CD8-positive, alpha-beta memory T cell (primary cell): Measurements from ENCODE around the gene TMIGD3. TPM values are rescaled to one million over a fixed set of nuclear protein-coding genes. Genes with fewer than 3 reads are reported as not detected.
A peak's percentile ranks its signal among the peaks of the same experiment; 100 is the strongest.

ENCODE experiments used
- CTCF ChIA-PET: fragments of 350-600 bp; sonication (Branson Sonifier 250); formaldehyde crosslinking; loops from one replicate; lab custom pipeline; 2021; ENCODE audit warnings: antibody characterized with exemption; lab: Charles Lee
- POLR2A ChIA-PET: fragments of 350-600 bp; sonication (Branson Sonifier 250); formaldehyde crosslinking; loops from one replicate; lab custom pipeline; 2021; ENCODE audit warnings: antibody characterized with exemption; lab: Charles Lee
- DNase-seq, 5 donors: peaks; one replicate each; pipeline versions ENCODE4 v3.0.0 to v3.0.0-alpha.2; 2020 to 2022; ENCODE audit warnings: mixed read lengths in 1 of 5
- H3K27ac ChIP-seq: one replicate; pipeline ENCODE4 v1.7.0; 2013; ENCODE audit warnings: low read depth, mild to moderate bottlenecking, low read length, moderate library complexity
- H3K27me3 ChIP-seq: 2 replicates; pipeline ENCODE4 v1.7.0; 2013; ENCODE audit warnings: low read length, mild to moderate bottlenecking; ENCODE audit not compliant: insufficient read depth, poor library complexity, severe bottlenecking
- H3K36me3 ChIP-seq: 2 replicates; pipeline ENCODE4 v1.7.0; 2013; ENCODE audit warnings: mild to moderate bottlenecking, low read length, moderate library complexity; ENCODE audit not compliant: insufficient read depth
- H3K4me1 ChIP-seq: 2 replicates; pipeline ENCODE4 v1.7.0; 2013; ENCODE audit warnings: mild to moderate bottlenecking, low read length, moderate library complexity; ENCODE audit not compliant: insufficient read depth
- H3K4me3 ChIP-seq: 2 replicates; pipeline ENCODE4 v1.7.0; 2013; ENCODE audit warnings: mild to moderate bottlenecking, low read length
- H3K9me3 ChIP-seq: 2 replicates; pipeline ENCODE4 v1.7.0; 2013; ENCODE audit warnings: mild to moderate bottlenecking, low read length
- H3K27ac Mint-ChIP-seq, 8 donors: one replicate each; pipeline ENCODE4 v1.8.0; 2020 to 2021; ENCODE audit warnings: mixed read lengths in 8 of 8, mild to moderate bottlenecking in 6 of 8, inconsistent platforms in 3 of 8, moderate library complexity in 3 of 8
- H3K27me3 Mint-ChIP-seq, 2 donors: one replicate each; pipeline ENCODE4 v1.8.0; 2020 to 2021; ENCODE audit warnings: mixed read lengths in 2 of 2, mild to moderate bottlenecking in 1 of 2, moderate library complexity in 1 of 2
- H3K36me3 Mint-ChIP-seq, 3 donors: one replicate each; pipeline ENCODE4 v1.8.0; 2020 to 2021; ENCODE audit warnings: mixed read lengths in 3 of 3, inconsistent platforms in 1 of 3, mild to moderate bottlenecking in 1 of 3
- H3K4me1 Mint-ChIP-seq, 3 donors: one replicate each; pipeline ENCODE4 v1.8.0; 2020 to 2021; ENCODE audit warnings: mixed read lengths in 3 of 3, inconsistent platforms in 1 of 3, mild to moderate bottlenecking in 1 of 3
- H3K4me3 Mint-ChIP-seq, 7 donors: one replicate each; pipeline ENCODE4 v1.8.0; 2020 to 2021; ENCODE audit warnings: mixed read lengths in 7 of 7, mild to moderate bottlenecking in 6 of 7, moderate library complexity in 4 of 7, inconsistent platforms in 2 of 7
- H3K9me3 Mint-ChIP-seq, 5 donors: one replicate each; pipeline ENCODE4 v1.8.0; 2020 to 2022; ENCODE audit warnings: mixed read lengths in 5 of 5, mild to moderate bottlenecking in 3 of 5, moderate library complexity in 2 of 5, inconsistent platforms in 1 of 5
- polyA plus RNA-seq: library from polyadenylated mRNA; unstranded; fragments of 300-500 nt; fragmentation: Illumina TruSeq; gene quantifications from one replicate; pipeline ENCODE4 v1.2.3, GENCODE V29; 2021
- total RNA-seq, 2 experiments: library from RNA; stranded (reverse); gene quantifications; one replicate each; pipeline ENCODE4 v1.2.3, GENCODE V29; 2021

Gene TMIGD3
- total and polyA plus RNA-seq, 3 experiments from 2014 or later, result 0.26 TPM; not detected in 2

DNA sequence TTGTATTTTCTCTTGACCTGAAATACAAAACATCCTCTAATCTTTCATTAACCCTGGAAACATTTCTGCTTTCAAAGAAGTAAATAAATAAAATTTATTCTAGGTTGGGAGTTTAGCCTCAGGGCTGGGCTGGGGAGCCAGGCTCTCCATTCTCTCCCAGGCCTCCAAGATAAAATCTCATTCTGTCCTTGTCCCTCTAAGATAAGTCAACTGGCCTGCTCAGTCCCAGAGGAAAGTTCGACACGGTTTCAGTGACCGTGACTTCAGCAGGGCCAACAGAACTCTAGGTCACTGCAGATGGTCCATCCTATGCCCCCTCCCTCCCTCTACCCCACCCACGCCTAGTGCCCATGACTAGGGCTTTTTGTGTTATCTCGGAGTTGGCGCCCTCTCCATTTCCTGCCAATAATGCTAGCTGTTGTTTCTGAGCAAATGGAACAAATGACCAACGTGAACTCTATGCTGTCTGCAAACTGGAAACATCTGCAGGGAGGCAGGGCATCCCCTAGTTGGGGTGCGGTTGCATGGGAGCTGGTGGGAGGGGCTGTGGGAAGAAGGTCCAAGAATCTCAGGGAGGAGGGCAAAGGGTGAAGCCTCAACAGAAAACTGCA is 10.1 kb upstream of the TMIGD3 start:
- Mint-ChIP-seq H3K27me3 (no peaks in the 10 kb centered on the region), H3K4me1 (peaks cover 27 to 44% (median 34%) of the 10 kb centered on the region in 3 donors), H3K36me3 (no peaks in the 10 kb centered on the region), H3K9me3 (no peaks in the 10 kb centered on the region), H3K27ac (peak overlapping the region in 1 of 8 donors; percentile 86), H3K4me3 (peak overlapping the region in 1 of 7 donors; percentile 20)
- Histone ChIP-seq H3K9me3 (no peaks in the 10 kb centered on the region), H3K27me3 (no peaks in the 10 kb centered on the region), H3K27ac (no peak overlapping the region), H3K4me3 (no peak overlapping the region), H3K36me3 (no peaks in the 10 kb centered on the region), H3K4me1 (peaks cover 71% of the 10 kb centered on the region)
- DNase-seq, result no peak
- ChIA-PET POLR2A (no interaction called here), CTCF (no interaction called here)

DNA sequence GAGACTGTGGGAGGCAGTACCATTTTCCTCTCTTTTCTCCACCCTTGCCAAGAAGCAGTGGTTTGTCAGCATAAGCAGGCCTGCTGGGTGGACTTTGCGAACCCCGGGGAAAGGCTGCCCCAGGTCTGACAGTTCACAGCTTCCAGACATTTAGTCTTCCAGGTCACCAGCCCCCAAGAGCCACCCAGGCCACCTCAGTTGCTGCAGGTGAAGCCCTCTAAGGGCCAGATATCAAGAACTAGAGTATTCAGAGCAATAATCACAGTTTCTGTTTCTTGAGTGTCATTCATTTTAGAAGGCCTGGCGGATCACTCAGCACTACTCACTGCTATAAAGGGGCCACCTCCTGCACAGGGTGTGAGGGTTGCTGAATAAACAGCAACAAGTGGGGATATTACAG is 9.5 kb upstream of the TMIGD3 start:
- Mint-ChIP-seq H3K4me3 (no peak overlapping the region), H3K27ac (no peak overlapping the region), H3K36me3 (no peaks in the 10 kb centered on the region), H3K4me1 (peaks cover 28 to 44% (median 39%) of the 10 kb centered on the region in 3 donors), H3K9me3 (no peaks in the 10 kb centered on the region), H3K27me3 (no peaks in the 10 kb centered on the region)
- POLR2A ChIA-PET, result no interaction called here
- no peak overlapping the region for H3K27ac ChIP-seq
- H3K27me3 ChIP-seq, result no peaks in the 10 kb centered on the region
- H3K4me1 ChIP-seq, result peaks cover 70% of the 10 kb centered on the region
- no peaks in the 10 kb centered on the region for H3K36me3 ChIP-seq
- no peak overlapping the region for H3K4me3 ChIP-seq
- H3K9me3 ChIP-seq, result no peaks in the 10 kb centered on the region
- CTCF ChIA-PET, result interaction anchor here (1.9 kb wide), 1 partner anchor 234 kb away, joined by 4 read pairs; no protein-coding TSS in a partner anchor
- DNase-seq, result no peak

DNA sequence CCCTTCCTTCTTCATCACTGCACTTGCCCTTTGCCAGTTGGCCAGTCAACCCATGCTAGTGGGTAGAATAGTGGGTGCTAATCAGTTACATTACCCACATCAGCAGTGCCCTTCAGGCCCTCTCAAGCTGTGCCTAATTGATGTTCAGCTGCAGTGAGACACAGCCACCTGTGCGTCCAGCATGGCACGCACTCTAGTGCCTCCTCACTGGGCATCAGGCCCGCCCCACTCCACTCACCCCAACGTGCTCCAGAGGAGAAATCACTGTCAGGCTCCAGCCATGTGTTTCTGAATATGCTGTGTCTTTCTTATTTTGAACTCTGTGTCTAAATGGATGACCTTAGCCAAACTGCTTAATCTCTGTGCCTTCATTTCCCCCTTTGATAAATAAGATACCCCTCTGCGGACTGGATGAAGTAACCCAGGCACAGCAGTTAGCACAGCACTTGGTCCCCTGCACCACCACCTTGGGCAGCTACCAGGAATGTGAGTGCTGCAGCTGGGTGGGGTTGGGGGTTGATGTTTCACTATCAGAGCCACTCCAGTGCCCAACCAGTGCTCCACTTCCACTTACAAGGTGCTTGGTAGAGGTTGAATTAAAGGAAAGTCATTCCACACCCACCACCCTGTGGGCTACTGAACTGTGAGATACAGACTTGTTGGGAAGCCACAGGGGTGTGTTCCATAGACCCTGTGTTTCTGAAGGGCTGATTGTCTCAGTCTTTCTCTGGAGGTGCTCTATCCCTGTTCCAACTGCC is 8.9 kb upstream of the TMIGD3 start:
- H3K4me1 ChIP-seq, result peaks cover 70% of the 10 kb centered on the region
- H3K27ac ChIP-seq, result no peak overlapping the region
- no peak overlapping the region for H3K4me3 ChIP-seq
- DNase-seq, result no peak
- no peaks in the 10 kb centered on the region for H3K36me3 ChIP-seq
- Mint-ChIP-seq H3K27ac (peak overlapping the region in 5 of 8 donors; percentile 29 to 89 (median 52)), H3K27me3 (no peaks in the 10 kb centered on the region), H3K36me3 (no peaks in the 10 kb centered on the region), H3K9me3 (no peaks in the 10 kb centered on the region), H3K4me1 (peaks cover 28 to 44% (median 38%) of the 10 kb centered on the region in 3 donors), H3K4me3 (peak overlapping the region in 4 of 7 donors; percentile 26 to 39 (median 30))
- POLR2A ChIA-PET, result no interaction called here
- H3K27me3 ChIP-seq, result no peaks in the 10 kb centered on the region
- H3K9me3 ChIP-seq, result no peaks in the 10 kb centered on the region
- CTCF ChIA-PET, result interaction anchor here (0.7 to 1.9 kb wide), 4 partner anchors 10 to 235 kb away, joined by 3 to 6 read pairs (median 4); no protein-coding TSS in a partner anchor

DNA sequence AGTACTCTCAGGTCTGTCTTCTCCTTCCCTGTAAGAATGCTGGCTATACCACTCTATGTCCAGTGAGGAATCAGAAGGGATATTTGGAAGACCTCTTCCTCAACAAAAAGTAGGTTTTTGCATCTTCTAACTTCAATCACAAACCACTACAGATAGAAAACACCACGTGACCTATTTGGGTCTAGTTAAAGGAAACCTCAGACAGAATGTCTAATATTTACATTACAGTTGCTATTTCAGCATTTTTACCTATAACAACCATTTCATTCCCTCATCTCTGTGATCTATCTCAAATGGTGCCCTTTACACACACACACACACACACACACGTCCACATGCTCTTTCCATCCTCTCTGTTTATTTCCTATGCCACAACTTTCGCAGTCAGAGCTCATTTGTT is 7.9 kb upstream of the TMIGD3 start:
- POLR2A ChIA-PET, result no interaction called here
- peak in 1 of 5 donors; percentile 25 for DNase-seq
- Mint-ChIP-seq H3K4me3 (no peak overlapping the region), H3K4me1 (peaks cover 25 to 42% (median 35%) of the 10 kb centered on the region in 3 donors), H3K9me3 (no peaks in the 10 kb centered on the region), H3K27ac (no peak overlapping the region), H3K36me3 (no peaks in the 10 kb centered on the region), H3K27me3 (no peaks in the 10 kb centered on the region)
- H3K27ac ChIP-seq, result no peak overlapping the region
- no peaks in the 10 kb centered on the region for H3K27me3 ChIP-seq
- peaks cover 68% of the 10 kb centered on the region for H3K4me1 ChIP-seq
- no peaks in the 10 kb centered on the region for H3K9me3 ChIP-seq
- CTCF ChIA-PET, result interaction anchor here (0.7 to 1.9 kb wide), 4 partner anchors 11 to 236 kb away, joined by 3 to 6 read pairs (median 4); no protein-coding TSS in a partner anchor
- H3K4me3 ChIP-seq, result no peak overlapping the region
- no peaks in the 10 kb centered on the region for H3K36me3 ChIP-seq

GRCh38 chr1:111509997-111510375 is 6.6 kb upstream of the TMIGD3 start:
- H3K27me3 Mint-ChIP-seq, result no peaks in the 10 kb centered on the region
- Histone ChIP-seq H3K4me1 (peaks cover 74% of the 10 kb centered on the region), H3K36me3 (no peaks in the 10 kb centered on the region), H3K9me3 (no peaks in the 10 kb centered on the region), H3K4me3 (no peak overlapping the region), H3K27me3 (no peaks in the 10 kb centered on the region), H3K27ac (no peak overlapping the region)
- peak overlapping the region in 2 of 8 donors; percentile 55 to 74 for H3K27ac Mint-ChIP-seq
- no peak overlapping the region for H3K4me3 Mint-ChIP-seq
- H3K4me1 Mint-ChIP-seq, result peaks cover 33 to 46% (median 44%) of the 10 kb centered on the region in 3 donors
- CTCF ChIA-PET, result interaction anchor here (1.2 to 4.7 kb wide), 7 partner anchors 12 to 259 kb away, joined by 3 to 51 read pairs (median 22); partner anchors contain the start of genes ATP5PB, RAP1A and WDR77
- no peaks in the 10 kb centered on the region for H3K36me3 Mint-ChIP-seq
- POLR2A ChIA-PET, result interaction anchor here (1.7 kb wide), 1 partner anchor 245 kb away, joined by 4 read pairs; no protein-coding TSS in a partner anchor
- no peak for DNase-seq
- H3K9me3 Mint-ChIP-seq, result no peaks in the 10 kb centered on the region

GRCh38 chr1:111507411-111508201 is 4.2 kb upstream of the TMIGD3 start:
- H3K36me3 ChIP-seq, result no peaks in the 10 kb centered on the region
- peak overlapping the region; percentile 87 for H3K27ac ChIP-seq
- peak; percentile 43 to 72 (median 52) for DNase-seq
- H3K27ac Mint-ChIP-seq, result peak overlapping the region; percentile 74 to 99 (median 96)
- H3K4me3 ChIP-seq, result peak overlapping the region; percentile 68
- H3K4me1 Mint-ChIP-seq, result peaks cover 57 to 61% (median 60%) of the 10 kb centered on the region in 3 donors
- H3K27me3 Mint-ChIP-seq, result no peaks in the 10 kb centered on the region
- peaks cover 88% of the 10 kb centered on the region for H3K4me1 ChIP-seq
- POLR2A ChIA-PET, result interaction anchor here (0.5 to 2.0 kb wide), 20 partner anchors 9 to 248 kb away, joined by 3 to 9 read pairs (median 3); partner anchors contain the start of genes ATP5PB and WDR77
- no peaks in the 10 kb centered on the region for H3K9me3 ChIP-seq
- no peaks in the 10 kb centered on the region for H3K27me3 ChIP-seq
- H3K36me3 Mint-ChIP-seq, result no peaks in the 10 kb centered on the region
- CTCF ChIA-PET, result interaction anchor here (0.6 to 4.7 kb wide), 71 partner anchors 10 to 316 kb away, joined by 3 to 51 read pairs (median 7); partner anchors contain the start of genes ATP5PB, INKA2, RAP1A and WDR77
- H3K4me3 Mint-ChIP-seq, result peak overlapping the region; percentile 22 to 88 (median 83)
- no peaks in the 10 kb centered on the region for H3K9me3 Mint-ChIP-seq

- DNase-seq, result no peak
- no peaks in the 10 kb centered on the region for H3K9me3 ChIP-seq
- no peaks in the 10 kb centered on the region for H3K36me3 ChIP-seq
- H3K27ac ChIP-seq, result no peak overlapping the region
- Mint-ChIP-seq H3K9me3 (no peaks in the 10 kb centered on the region), H3K4me1 (peaks cover 62% of the 10 kb centered on the region in 3 donors), H3K27ac (peak overlapping the region; percentile 47 to 91 (median 72)), H3K36me3 (no peaks in the 10 kb centered on the region), H3K4me3 (no peak overlapping the region), H3K27me3 (no peaks in the 10 kb centered on the region)
- H3K27me3 ChIP-seq, result no peaks in the 10 kb centered on the region
- ChIA-PET POLR2A (interaction anchor here (1.1 to 2.0 kb wide), 5 partner anchors 8 to 192 kb away, joined by 4 to 6 read pairs (median 4); partner anchors contain the start of genes ATP5PB and WDR77), CTCF (interaction anchor here (1.5 to 4.7 kb wide), 15 partner anchors 11 to 259 kb away, joined by 8 to 51 read pairs (median 13); partner anchors contain the start of genes ATP5PB, INKA2 and WDR77)
- H3K4me3 ChIP-seq, result no peak overlapping the region
- H3K4me1 ChIP-seq, result peaks cover 79% of the 10 kb centered on the region
Observed at GRCh38 chr1:111506561-111506960, 3.1 kb upstream of the TMIGD3 start.
